Measurements from ENCODE around the gene ARHGAP28. TPM values are rescaled to one million over a fixed set of nuclear protein-coding genes. Genes with fewer than 3 reads are reported as not detected.

The ARHGAP28 gene
- total RNA-seq, 1 experiment from 2014 or later = 9.2 TPM

GRCh38 chr18:6746386-6746960 lies 17.0 kb downstream of the ARHGAP28 start:
- Histone ChIP-seq H3K9me3 (ENCODE audit: control insufficient read depth, low read depth, low read length) (peaks cover 5% of the 10 kb centered on the region), H4K91ac (ENCODE audit: insufficient read length, low read depth, low read length) (no peak overlapping the region), H3K23ac (ENCODE audit: insufficient read length, low read depth, low read length) (no peak overlapping the region), H3K79me2 (ENCODE audit: insufficient read depth, low read length) (no peaks in the 10 kb centered on the region; the same call in 1 of the 2 replicates), H3K9ac (ENCODE audit: extremely low read depth, insufficient read length, low read length) (no peak overlapping the region), H3T11ph (ENCODE audit: low read length) (no peak overlapping the region), H3K4me1 (ENCODE audit: insufficient read depth, low read length) (peaks cover 3% of the 10 kb centered on the region; the same call in 1 of the 2 replicates), H4K20me1 (ENCODE audit: control insufficient read depth, insufficient read depth, insufficient read length) (no peaks in the 10 kb centered on the region), H2BK12ac (ENCODE audit: insufficient read length, low read depth, low read length) (no peak overlapping the region), H4K5ac (ENCODE audit: insufficient read length, low read depth, low read length) (no peak overlapping the region), H2BK15ac (ENCODE audit: low read depth, low read length) (no peak overlapping the region), H3K23me2 (ENCODE audit: insufficient read length, low read depth, low read length, poor library complexity, severe bottlenecking) (no peaks in the 10 kb centered on the region), H4K8ac (replicated peaks; ENCODE audit: insufficient read length, low read depth, low read length) (no peak overlapping the region), H3K4ac (ENCODE audit: low read depth, low read length) (no peak overlapping the region), H2BK120ac (ENCODE audit: low read depth, low read length, poor library complexity, severe bottlenecking) (no peak overlapping the region), H3K4me2 (ENCODE audit: insufficient read depth, insufficient read length, low read length) (no peak overlapping the region), H2BK5ac (ENCODE audit: insufficient read length, low read length) (no peak overlapping the region), H2BK20ac (ENCODE audit: low read depth, low read length, poor library complexity, severe bottlenecking) (no peak overlapping the region), H3K79me1 (ENCODE audit: insufficient read depth, low read depth, low read length, poor library complexity, severe bottlenecking) (no peaks in the 10 kb centered on the region), H3K18ac (ENCODE audit: insufficient read length, low read depth, low read length) (no peak overlapping the region), H3K56ac (ENCODE audit: insufficient read length, low read depth, low read length) (no peak overlapping the region), H2AK5ac (ENCODE audit: insufficient read length, low read length) (no peak overlapping the region), H3K27me3 (ENCODE audit: insufficient read depth, low read length) (no peaks in the 10 kb centered on the region; the same call in 1 of the 2 replicates), H3K14ac (ENCODE audit: insufficient read depth, low read length) (no peak overlapping the region), H3K27ac (ENCODE audit: insufficient read length, low read depth, low read length) (no peak overlapping the region), H2AFZ (ENCODE audit: low read length) (no peak overlapping the region)
- H3K4me1 Mint-ChIP-seq = peaks cover 15 to 37% of the 10 kb centered on the region in 2 experiments
- peaks cover 6 to 18% (median 16%) of the 10 kb centered on the region in 3 experiments for H3K36me3 Mint-ChIP-seq (ENCODE audit: insufficient read depth in 1 of 3, low read depth in 3 of 3)
- peaks cover 10 to 16% of the 10 kb centered on the region in 2 experiments for H3K9me3 Mint-ChIP-seq
- no CpG with 5 or more reads among the region's 2 CpGs for WGBS (ENCODE audit: extremely low coverage, insufficient read length, low lambda C conversion rate)
- no peak overlapping the region; a peak in 2 of 7 replicates for H3K27ac Mint-ChIP-seq
- H3K4me3 Mint-ChIP-seq = no peak overlapping the region
- DNase-seq = no peak
- TF ChIP-seq, protein P1, sequence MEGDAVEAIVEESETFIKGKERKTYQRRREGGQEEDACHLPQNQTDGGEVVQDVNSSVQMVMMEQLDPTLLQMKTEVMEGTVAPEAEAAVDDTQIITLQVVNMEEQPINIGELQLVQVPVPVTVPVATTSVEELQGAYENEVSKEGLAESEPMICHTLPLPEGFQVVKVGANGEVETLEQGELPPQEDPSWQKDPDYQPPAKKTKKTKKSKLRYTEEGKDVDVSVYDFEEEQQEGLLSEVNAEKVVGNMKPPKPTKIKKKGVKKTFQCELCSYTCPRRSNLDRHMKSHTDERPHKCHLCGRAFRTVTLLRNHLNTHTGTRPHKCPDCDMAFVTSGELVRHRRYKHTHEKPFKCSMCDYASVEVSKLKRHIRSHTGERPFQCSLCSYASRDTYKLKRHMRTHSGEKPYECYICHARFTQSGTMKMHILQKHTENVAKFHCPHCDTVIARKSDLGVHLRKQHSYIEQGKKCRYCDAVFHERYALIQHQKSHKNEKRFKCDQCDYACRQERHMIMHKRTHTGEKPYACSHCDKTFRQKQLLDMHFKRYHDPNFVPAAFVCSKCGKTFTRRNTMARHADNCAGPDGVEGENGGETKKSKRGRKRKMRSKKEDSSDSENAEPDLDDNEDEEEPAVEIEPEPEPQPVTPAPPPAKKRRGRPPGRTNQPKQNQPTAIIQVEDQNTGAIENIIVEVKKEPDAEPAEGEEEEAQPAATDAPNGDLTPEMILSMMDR (conservative IDR thresholded peaks at IDR 0.05) = no peak
- no peaks in the 10 kb centered on the region for H3K27me3 Mint-ChIP-seq (ENCODE audit: low read depth)
